GM18499 (cell line): ENCODE measurements around the gene TENM4.

Source experiments
- ATAC-seq: cut with Tn5 transposase; IDR thresholded peaks from one replicate; pipeline ENCODE4 v1.9.1; 2021; ENCODE audit warnings: moderate number of reproducible peaks; ENCODE audit not compliant: insufficient read depth, unreplicated experiment

TENM4 gene

GRCh38 chr11:79078999-79079398, 361.8 kb downstream of the TENM4 start:
- no peak for ATAC-seq

GRCh38 chr11:79078456-79078855, 362.4 kb downstream of the TENM4 start:
- ATAC-seq, result no peak

GRCh38 chr11:79077702-79078330, 363.0 kb downstream of the TENM4 start:
- ATAC-seq, result no peak

- no peak for ATAC-seq
Observed at GRCh38 chr11:79076526-79077115, 364.2 kb downstream of the TENM4 start.

GRCh38 chr11:79074547-79074946, 366.3 kb downstream of the TENM4 start:
- ATAC-seq, result no peak

- ATAC-seq, result no peak
Observed at GRCh38 chr11:79071190-79071589, 369.6 kb downstream of the TENM4 start.

GRCh38 chr11:79070518-79070917, 370.3 kb downstream of the TENM4 start:
- no peak for ATAC-seq

- ATAC-seq, result no peak
Observed at GRCh38 chr11:79069504-79069903, 371.3 kb downstream of the TENM4 start.

GRCh38 chr11:79068356-79068755, 372.5 kb downstream of the TENM4 start:
- ATAC-seq, result no peak

GRCh38 chr11:79067352-79067679, 373.5 kb downstream of the TENM4 start:
- no peak for ATAC-seq

GRCh38 chr11:79066456-79067351, 374.1 kb downstream of the TENM4 start:
- ATAC-seq, result no peak

GRCh38 chr11:79062814-79063762, 377.7 kb downstream of the TENM4 start:
- ATAC-seq, result no peak

GRCh38 chr11:79060081-79060953, 380.5 kb downstream of the TENM4 start:
- no peak for ATAC-seq

GRCh38 chr11:79059141-79059540, 381.7 kb downstream of the TENM4 start:
- ATAC-seq, result no peak

- ATAC-seq, result no peak
Observed at GRCh38 chr11:79055856-79056631, 384.8 kb downstream of the TENM4 start.

GRCh38 chr11:79054636-79055035, 386.2 kb downstream of the TENM4 start:
- ATAC-seq, result no peak

- ATAC-seq, result no peak
Observed at GRCh38 chr11:79052544-79052943, 388.3 kb downstream of the TENM4 start.

GRCh38 chr11:79050786-79051185, 390.0 kb downstream of the TENM4 start:
- ATAC-seq, result no peak

- ATAC-seq, result no peak
Observed at GRCh38 chr11:79049741-79050179, 391.1 kb downstream of the TENM4 start.
